NCI-H460 (cell line): ENCODE measurements around the gene CFAP45. TPM values are rescaled to one million over a fixed set of nuclear protein-coding genes. Genes with fewer than 3 reads are reported as not detected.
"Not testable (repeated sequence)": the region's sequence is repeated elsewhere in the genome, so short reads cannot be mapped to it uniquely, and the experiment has no call there.

Experiments used
- DNase-seq: peaks from one replicate; pipeline ENCODE4 v3.0.0-alpha.2; 2016; ENCODE audit warnings: low read depth; ENCODE audit errors: extremely low read depth
- total RNA-seq: library from RNA; depleted of rRNA; stranded (reverse); fragments of >200 nt; shearing (Covaris generic); gene quantifications from 2 replicates; pipeline ENCODE4 v1.2.3, GENCODE V29; 2014

Gene CFAP45
- total RNA-seq, 1 experiment from 2014 or later, result 0.35 TPM

DNA sequence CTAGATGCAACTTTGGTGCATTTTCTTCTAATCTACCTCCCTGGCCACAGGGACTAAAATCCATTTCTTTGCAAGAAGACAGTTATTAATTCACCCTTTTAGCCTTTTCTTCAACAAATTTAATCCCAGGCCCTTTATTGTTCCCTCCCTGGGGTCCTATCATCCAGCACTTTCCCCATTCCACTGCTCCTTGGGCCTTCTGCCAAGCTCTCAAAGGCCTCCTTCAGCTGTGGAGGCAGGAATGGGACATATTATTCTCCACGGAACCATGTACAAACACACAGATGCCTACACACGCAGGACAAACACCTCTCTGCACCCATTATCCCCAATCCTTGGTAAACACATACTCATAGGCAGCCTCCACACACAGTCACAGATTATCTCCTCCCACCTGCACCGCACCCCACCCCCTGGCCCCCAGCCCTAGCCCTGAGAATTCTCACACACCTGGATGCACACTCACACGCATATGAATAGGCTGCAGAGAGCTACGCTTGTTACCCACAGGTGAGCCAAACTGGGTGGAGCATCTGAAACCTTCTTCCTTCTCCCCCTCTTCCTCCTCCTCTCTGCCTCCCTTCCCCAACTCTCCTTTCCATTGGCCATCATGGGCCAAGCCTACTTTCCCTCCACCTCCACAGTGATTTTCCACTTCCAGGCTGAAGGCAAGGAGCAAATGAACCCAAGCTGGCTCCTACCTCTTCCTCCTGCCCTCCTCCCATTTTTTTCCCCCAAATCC, 13.7 kb upstream of the CFAP45 start:
- no peak for DNase-seq

DNA sequence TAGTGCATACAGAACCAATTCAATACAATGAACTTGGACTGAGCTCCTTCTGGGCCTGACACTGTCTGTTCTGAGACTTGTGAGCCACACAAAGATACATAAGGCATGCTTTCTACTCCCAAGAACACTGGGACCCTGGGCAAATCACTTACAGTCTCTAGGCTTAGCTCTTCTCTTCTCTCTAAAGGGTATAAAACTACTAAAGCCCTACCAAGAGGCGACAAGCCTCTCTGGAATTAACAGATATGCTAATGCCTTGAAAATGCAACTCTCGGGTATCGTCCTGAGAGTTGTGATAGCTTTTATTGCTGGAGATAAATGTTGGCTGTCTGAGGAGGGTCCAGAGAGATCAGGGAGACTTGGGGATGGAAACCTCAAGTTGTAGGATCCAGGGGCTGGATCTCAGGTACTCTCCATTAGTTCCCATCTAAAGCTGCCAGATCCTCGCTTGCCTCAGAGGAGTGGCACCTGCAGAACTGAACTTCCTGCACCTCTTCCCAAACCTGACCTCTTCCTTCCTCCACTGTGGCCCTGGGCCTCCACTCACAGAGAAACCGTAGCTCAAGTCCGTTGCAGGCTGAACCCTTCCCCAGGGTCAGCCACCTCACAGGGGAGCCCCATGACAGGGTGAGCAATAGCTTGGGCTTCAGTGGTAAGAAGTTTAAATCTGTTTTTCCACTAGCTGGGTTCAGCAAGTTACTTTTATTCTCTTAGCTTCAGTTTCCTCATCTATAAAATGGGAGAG, 11.5 kb upstream of the CFAP45 start:
- no peak for DNase-seq

DNA sequence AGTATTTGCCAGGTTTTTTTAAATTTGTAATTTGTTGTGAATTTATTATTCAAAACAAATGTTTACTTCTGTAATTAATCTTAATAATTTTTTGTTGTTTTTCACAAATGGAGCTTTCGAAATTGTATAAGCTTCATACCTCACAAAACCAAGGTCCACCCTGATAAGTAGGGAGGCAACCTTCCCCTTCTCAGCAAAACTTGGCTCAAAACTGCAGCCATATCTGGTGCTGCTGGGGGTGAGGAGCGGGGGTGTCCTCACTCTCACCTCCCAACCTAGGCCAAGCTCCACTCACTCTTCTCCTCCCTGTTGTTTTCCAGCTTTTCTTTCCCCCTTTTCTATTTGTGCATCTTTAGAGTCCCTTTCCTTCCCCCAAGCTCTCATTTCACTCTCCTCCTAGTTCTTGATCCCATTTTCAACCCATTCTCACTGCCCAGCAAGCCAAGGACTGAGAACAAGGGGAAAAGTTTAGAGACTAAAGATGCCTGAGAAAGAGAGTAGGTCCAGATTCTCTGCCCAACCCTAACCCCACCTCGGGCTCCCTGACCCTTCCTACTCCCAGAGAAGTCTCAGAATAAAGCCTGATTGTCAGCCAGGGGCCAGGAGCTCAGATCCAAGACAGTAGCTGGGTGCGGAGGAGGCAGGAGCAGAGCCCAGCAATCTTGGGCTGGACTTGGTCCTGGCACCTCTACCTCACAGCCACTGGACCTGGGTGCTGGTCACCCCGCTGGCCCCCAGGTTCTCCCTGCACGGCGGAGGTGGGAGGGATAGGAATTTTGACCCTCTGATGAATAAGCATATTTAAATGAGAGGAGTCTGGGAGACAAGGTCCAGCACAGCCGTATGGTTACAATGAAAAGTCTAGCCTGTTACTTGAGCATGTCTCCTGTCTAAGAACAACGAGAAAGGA, 8.3 kb upstream of the CFAP45 start:
- DNase-seq, result no peak

DNA sequence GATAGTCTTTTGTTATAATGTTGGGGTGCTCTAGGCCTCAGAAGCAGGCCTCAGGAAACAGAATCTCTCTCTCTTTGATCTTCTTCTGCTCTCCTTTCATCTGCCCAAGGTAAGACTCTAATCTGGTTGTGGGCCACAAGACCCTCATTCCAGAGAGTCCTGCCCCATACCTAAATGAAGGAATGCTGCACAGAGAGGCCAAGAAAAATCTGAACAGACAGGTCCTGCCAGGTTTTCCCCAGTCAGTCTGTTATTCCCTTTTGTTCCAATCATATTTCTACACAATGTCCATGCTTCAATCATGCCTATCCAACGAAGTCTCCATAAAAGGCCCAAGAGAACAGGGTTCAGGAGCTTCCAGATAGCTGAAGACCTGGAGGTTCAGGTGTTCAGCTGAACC, 7.0 kb upstream of the CFAP45 start:
- no peak for DNase-seq

DNA sequence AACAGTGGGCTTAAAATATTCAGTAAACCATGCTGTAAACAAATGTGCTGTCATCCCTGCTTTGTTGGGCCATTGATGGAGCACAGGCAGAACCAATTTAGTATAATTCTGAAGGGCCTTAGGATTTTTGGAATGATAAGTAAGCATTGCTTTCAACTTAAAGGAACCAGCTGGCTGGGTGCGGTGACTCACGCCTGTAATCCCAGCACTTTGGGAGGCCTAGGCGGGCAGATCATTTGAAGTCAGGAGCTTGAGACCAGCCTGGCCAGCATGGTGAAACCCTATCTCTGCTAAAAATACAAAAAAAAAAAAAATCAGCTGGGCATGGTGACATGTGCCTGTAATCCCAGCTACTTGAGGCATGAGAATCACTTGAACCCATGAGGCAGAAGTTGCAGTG, 4.1 kb upstream of the CFAP45 start:
- not testable (repeated sequence) for DNase-seq

DNA sequence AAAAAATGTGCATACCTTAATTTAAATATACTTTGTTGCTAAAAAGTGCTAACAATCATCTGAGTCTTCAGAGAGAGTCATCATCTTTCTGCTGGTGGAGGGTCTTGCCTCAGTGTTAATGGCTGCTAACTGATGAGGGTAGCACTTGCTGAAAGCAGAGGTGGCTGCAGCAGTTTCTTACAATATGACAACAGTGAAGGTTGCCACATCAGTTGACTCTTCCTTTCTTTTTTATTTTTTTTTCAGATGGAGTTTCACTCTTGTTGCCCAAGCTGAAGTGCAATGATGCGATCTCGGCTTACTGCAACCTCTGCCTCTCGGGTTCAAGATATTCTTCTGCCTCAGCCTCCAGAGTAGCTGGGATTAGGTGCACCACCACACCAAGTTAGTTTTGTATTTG, 2.6 kb upstream of the CFAP45 start:
- no peak for DNase-seq

DNA sequence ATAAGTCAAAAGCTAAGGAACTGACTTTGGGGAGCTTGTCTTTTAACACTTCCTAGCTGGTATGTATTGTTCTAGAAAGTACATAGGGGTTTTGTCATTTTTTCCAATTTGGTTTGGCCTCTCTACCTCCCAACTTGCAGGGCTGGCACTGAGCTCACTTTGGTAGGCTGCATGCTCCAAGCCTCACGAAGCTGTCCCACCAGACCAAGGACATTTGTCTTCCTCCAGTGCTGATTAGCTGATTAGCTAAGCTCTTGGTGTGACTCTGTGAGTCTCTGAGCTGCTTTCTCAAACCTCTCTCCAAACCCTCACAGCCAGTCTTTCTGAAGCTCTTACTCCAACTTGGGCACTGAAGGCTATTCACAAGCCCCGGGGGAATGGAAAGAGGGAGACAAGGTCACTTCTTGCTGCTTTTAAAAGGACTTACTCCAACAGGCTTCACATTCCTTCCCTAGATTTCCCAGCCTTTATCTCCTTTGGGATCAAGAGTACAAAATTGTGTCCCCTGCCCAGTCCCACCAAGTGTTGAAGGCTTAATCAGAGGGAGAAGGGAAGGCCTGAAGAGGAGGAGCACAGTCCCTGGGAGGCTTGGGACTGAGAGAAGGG, 893 bp upstream of the CFAP45 start:
- no peak for DNase-seq

DNA sequence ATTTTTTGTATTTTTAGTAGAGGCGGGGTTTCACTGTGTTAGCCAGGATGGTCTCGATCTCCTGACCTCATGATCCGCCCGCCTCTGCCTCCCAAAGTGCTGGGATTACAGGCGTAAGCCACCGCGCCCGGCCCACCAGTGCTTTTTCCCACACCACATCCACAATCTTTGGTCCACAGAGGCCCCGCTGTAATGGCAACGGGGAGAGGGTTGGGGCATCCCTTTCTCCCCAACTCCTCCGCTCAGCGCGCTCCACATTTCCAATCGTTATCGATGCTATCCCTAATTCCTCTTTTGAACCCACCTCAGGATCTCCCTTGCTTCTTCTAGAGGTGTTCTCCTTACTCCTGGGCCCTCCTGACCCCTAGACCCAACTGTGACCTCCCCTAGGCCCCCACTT, 331 bp downstream of the CFAP45 start:
- not testable (repeated sequence) for DNase-seq

DNA sequence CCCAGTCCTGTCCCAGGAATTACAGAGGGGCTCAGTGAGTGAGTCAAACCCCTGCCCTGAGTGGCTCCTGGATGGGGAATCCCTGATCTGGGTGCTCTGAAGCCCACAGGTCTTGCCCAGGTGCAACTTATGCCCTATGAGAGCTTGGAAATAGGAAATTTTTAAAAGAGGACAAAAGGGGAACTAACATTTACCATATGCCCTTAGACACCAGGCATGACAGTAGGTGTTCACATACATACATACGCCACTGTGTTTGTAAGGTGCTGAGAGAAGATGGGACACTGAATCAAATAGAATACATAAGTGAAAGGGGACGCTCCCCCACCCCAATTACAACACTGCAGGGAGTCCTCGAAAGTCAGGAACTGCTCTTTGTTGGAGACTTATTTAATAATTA, 1.4 kb downstream of the CFAP45 start:
- DNase-seq, result no peak

DNA sequence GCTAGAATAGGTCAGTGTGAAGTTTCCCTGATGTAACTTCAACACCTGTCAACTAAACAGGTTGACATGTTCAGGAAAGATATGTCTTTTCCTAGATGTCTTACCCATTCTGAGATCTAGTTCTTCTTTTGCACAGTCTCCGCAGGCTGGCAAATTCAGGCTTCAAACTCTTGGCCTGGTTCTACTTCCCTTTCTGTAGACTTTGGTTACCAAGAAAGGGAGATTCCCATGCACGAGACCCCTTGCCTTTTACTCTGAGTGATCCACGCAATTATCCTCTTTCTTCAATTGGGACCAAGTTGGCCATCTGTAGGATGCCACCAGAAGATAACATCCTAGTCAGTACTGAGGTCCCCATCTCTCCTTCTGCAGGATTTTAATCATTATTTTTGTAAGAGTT, 2.0 kb downstream of the CFAP45 start:
- DNase-seq, result no peak

DNA sequence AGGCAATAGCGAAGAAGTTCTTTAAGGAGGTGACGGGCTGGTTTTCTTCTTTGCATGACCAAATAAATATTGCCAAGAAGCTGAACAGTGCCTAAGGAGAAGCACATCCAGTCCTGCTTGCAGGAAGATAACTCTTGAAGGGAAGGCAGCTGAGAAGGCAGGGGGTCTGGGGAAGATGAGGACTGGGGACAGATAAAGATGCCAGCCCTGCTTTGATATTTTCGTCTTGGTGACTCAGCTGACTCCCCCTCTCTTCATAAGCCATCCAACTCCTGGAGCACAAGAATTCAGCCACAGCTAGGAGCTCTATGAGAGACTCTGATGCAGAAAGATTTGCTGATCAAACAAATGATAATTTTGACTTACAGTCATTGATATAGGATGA, 3.4 kb downstream of the CFAP45 start:
- DNase-seq, result no peak

DNA sequence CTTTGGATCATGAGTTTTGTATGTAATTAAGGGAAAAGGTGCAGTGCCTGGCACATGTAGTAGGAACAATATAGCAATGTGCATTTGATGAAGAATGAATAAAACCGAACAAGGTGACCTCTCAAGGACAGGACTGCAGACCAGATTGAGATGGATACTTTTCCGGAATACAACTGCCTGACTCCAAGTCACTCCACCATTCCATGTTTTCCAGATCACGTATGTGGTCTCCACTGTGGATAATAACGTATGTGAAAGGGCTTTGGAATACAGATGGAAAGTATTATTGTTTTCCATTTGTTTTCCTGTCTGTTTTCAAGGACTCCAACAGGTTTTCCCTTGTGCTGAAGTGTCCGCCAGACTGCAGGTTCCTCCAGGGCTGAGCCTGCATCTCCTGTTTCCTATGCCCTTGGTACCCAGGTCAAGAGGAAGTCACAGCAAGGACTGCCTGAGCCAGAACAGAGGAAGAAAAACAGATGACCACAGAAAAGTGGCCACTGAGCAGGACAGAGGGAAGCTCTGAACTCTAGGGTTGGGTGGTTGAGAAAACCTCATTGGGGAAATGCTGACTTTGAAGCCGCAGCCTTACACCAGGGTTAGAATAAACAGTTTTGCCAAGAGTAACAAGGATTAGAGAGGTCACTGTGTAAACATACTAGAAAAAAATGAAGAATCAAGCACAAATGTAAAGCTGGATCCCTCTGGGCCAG, 4.0 kb downstream of the CFAP45 start:
- DNase-seq, result no peak

DNA sequence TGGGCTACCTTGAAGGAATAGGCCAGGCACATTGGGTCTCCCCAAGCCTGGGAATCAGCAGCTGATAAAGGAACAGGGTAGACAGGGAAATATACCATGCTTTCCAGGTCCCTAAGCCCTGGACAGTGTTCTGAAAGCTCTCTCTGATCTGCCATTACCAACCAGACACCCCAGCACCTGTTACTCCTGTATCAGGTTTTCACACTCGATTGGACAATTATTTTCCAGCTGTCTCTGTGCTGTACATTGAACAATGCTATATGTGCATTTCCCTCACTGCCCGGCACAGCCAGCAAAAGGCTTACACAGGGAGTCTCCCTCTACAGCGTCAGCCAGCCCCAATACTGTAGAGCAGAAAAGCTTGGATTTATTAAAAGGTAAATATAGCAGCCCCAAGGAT, 4.7 kb downstream of the CFAP45 start:
- DNase-seq, result no peak

DNA sequence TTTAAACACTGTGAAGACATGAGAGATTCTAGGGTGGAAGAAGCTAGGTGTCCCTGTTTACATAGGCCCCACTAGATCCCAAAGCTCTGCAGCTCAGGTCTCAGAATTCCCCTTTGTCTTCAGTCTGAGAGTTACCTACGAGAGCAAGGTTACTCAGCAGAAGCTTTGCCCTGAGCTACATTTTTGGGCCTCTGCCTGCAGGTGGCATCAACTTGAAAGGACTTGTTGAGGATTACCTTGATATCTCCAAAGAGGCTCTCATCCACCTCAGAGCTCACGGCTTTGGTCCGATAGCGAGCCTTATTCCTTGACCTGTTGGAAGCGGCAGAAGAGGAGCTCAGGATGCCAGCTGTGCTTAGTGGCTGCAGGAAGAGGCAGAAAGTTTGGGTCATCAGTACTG, 7.0 kb downstream of the CFAP45 start:
- DNase-seq, result no peak

DNA sequence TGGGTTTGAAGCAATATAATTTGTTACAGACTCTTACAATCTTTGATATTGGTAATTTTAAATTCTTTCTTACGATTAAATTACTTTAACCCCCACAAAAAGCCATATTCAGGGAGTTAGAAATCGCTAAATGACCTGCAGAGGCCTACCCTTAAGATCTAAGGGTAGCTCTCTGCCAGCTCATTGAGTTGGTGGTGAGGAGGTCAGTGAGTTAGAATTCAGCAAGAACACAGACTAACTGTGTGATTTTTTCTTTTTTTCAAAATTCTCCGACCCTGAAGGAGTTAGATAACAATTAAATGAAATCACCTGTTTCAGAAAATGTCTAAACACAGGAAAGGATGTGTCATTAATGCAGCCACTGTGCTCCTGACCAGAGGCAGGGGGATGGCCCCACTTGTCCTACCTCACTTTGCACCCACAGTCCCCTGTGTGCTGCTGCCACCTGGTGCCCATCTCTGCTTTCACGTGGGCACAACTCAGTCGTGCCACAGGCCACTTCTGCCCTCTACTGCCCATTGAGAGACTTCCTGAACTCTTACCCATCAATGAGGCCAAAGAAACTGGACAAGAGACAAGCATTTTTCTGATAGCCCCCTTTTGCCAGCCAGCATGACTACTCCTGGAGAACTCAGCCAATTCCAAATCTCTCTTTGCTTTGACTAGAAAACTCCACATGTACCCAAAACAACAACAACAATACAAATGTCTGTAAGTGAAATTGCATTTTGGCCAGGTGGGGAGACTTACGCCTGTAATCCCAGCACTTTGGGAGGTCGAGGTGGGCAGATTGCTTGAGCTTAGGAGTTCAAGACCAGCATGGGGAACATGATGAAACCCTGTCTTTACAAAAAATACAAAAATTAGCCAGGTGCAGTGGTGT, 8.4 kb downstream of the CFAP45 start:
- peak; percentile 93 for DNase-seq

DNA sequence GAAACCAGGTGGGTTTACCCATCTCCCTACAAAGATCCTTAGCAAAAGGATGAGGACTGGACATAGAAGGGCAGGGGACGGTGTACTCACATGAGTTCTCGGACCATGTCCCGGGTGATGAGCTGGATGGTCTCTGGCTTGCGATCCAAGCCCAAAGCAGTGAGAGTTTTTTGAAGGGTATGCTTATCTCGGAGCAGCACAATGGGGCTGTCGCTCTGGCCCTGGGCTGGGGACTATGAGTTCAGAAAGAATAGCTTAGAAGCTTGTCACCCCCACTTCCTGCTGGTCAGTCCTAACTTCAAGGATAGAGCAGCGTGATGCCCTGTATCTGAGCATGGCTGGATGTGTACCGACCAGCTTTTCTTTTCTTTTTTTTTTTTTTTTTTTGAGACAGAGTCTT, 9.6 kb downstream of the CFAP45 start:
- no peak for DNase-seq

DNA sequence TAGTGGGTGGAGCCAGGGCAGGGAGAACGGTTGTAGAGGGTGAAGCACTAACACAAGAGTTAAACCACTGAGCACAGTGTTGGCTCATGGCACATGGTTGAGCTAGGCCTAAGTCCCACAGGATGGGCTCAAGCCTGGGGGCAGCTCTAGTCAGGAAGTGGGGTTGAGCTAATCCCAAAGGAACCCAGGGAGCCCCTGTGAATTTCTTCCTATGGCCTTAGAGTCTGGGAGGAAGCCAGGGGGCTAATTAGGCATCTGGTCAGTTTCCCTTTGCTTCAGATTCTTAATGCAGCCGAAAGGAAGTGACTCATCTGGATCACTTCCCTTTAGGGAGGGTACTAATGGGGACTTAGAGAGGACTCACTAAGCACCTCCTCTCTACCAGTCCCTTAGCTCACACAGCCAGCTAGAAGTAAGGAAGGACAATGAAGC, 10.1 kb downstream of the CFAP45 start:
- DNase-seq, result peak; percentile 33

DNA sequence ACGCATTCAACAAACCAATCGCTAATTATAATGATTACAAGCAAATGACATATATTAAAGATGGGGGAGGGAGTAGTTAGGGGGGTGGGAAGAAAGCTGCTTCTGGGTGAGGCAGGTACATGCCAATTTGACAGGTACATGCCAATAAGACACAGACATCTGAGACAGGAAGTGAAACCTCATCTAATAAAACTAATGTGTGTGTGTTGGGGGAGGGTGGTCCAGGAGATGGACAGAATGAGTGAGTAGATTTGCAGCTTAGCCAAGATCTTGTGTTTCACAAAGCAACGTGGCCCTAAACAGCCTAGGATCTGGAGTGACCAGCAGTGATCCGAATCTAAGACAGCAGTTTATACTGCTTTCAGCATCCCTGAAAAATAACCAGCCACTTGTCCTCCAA, 10.8 kb downstream of the CFAP45 start:
- no peak for DNase-seq

DNA sequence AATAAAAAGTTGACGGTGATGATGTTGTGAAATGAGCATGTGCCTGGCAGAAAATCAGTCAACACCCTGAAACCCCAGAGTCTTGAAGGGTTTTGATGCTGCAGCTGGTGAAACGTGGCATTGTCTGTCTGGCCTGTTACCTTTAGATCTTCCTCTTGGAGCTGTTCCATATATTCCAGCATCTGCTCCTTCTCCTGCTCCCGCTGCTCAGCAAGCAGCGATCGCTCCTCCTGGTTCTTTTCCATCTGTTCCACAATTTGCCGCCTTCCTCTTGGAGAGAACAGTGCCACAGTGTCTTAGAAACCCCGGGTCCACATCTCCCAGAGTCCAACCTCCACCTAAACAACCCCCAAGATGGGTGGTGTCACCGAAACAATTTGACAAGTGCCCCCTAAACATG, 15.7 kb downstream of the CFAP45 start:
- DNase-seq, result no peak
